Gastrocnemius medialis (tissue), 4 donors: ENCODE results near the gene RABAC1. TPM values are rescaled to one million over a fixed set of nuclear protein-coding genes. Genes with fewer than 3 reads are reported as not detected.
"Not testable (repeated sequence)": the region's sequence is repeated elsewhere in the genome, so short reads cannot be mapped to it uniquely, and the experiment has no call there.

Experiments
- ATAC-seq, 2 donors: fragments of 150-250 bp; one replicate each; pipeline ENCODE4 v1.9.1; 2016
- DNase-seq, 2 donors: peaks; one replicate each; pipeline ENCODE4 v3.0.0-alpha.2; 2019
- H3K27ac ChIP-seq, 4 donors: fragments of 200-600 bp; sonication (generic); 1 replicate in 1 of 4; 2 replicates in 3 of 4; pipeline ENCODE4 v1.5.1; 2016 to 2018; ENCODE audit warnings: mild to moderate bottlenecking in 2 of 4, moderate library complexity in 1 of 4
- H3K27me3 ChIP-seq, 3 donors: fragments of 200-600 bp; sonication (generic) in 2 of 3; 1 replicate in 1 of 3; 2 replicates in 2 of 3; pipeline versions ENCODE4 v1.5.1 to v1.6.0; 2016 to 2019; ENCODE audit warnings: mild to moderate bottlenecking in 1 of 3, moderate library complexity in 1 of 3
- H3K36me3 ChIP-seq, 2 donors: fragments of 200-600 bp; sonication (generic) in 1 of 2; one replicate each; pipeline ENCODE4 v1.5.1; 2017 to 2018
- H3K4me1 ChIP-seq, 2 donors: fragments of 200-600 bp; sonication (generic) in 1 of 2; one replicate each; pipeline ENCODE4 v1.5.1; 2016 to 2017; ENCODE audit warnings: mild to moderate bottlenecking in 2 of 2
- H3K4me3 ChIP-seq, 4 donors: fragments of 200-600 bp; sonication (generic) in 3 of 4; 1 replicate in 1 of 4; 2 replicates in 3 of 4; pipeline ENCODE4 v1.5.1; 2016 to 2019; ENCODE audit warnings: mild to moderate bottlenecking in 2 of 4
- H3K9me3 ChIP-seq, 3 donors: fragments of 200-600 bp; sonication (generic) in 2 of 3; 1 replicate in 1 of 3; 2 replicates in 2 of 3; pipeline ENCODE4 v1.5.1; 2016 to 2019
- POLR2A ChIP-seq, 2 donors: fragments of 450-650 bp; IDR thresholded peaks; one replicate each; pipeline ENCODE4 v1.6.1; 2017; ENCODE audit warnings: antibody characterized with exemption in 2 of 2, mild to moderate bottlenecking in 2 of 2, moderate library complexity in 2 of 2
- in situ Hi-C, 4 donors: fragments of 200-750 bp; cut with MboI; loops; one replicate each; pipeline versions ENCODE4 v1.15.0 to v1.8.0; 2017; ENCODE audit warnings: low sequenced_read_pairs in 4 of 4
- intact Hi-C: fragments of 100-400 bp; cut with DNase I; formaldehyde crosslinking; loops from one replicate; pipeline ENCODE4 v1.15.1; 2023; ENCODE audit warnings: low total_unique reads
- total RNA-seq, 4 donors: library from RNA; depleted of rRNA; stranded (reverse); fragments of >200 nt; gene quantifications; one replicate each; pipeline versions ENCODE4 v1.1.0 to v1.2.3, GENCODE V29; 2016
- TF ChIP-seq, protein P1 (sequence below), 5 experiments: fragments of 450-650 bp in 3 of 5; fragments of 200-600 bp in 2 of 5; sonication (generic) in 2 of 5; IDR thresholded peaks in 4 of 5; conservative IDR thresholded peaks in 1 of 5; 1 replicate in 4 of 5; 2 replicates in 1 of 5; pipeline ENCODE4 v1.5.1; 2016 to 2019; ENCODE audit warnings: antibody characterized with exemption in 5 of 5, mild to moderate bottlenecking in 3 of 5, moderate library complexity in 3 of 5

The RABAC1 gene
- total RNA-seq, 4 donors from 2014 or later = 94.4 to 146 (median 110) TPM

DNA sequence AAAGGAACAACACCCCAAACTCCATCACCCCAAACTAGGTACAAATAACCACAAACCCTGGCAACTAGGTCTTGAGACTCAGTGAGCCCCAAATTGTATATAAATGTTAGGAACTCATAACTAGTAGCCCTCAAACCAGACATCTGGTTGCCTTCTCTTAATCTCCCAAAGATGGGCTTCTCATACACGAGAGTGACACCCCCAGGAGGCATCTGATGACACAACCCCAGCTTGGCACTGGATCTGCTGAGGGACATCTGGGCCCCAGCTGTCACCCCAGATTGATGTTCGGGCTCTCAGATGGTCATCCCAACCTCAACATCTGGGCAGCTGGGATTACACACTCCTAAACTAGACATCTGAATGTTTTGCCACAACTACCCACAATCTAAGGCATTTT, 14.8 kb downstream of the RABAC1 start:
- no peak for ATAC-seq

DNA sequence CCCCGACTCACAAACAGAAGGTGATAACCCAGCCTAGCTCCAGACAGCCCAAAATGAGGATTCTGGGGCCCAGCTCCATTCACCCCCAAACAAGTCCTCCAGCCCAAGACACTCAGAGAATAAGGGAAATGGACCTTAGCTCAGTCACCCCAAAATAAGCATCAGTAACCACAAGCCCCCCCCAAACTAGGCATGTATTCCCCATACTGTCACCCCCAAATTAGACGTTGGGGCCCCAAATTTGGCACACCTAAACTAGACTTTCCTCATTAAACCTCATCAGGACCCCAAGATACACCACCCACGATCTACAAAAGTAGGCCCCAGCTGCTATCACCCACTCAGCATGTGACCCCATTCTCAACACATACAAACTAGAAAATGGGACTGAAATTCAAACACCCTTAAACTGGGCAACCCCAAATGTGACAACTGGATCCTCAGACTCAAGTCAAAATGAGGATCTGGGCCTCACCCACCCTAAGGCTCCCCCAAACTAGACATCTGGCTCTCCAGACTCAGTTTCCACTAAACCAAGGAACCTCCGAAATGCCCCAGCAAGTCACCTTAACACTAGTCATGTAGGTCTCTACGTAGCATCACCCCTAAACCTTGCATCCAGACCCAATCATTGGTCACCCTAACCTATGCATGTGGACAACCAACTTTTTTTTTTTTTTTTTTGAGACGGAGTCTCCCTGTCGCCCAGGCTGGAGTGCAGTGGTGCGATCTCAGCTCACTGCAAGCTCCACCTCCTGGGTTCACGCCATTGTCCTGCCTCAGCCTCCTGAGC, 17.5 kb downstream of the RABAC1 start:
- no peak for TF ChIP-seq POLR2A (IDR thresholded peaks at IDR 0.05)
- TF ChIP-seq, protein P1, sequence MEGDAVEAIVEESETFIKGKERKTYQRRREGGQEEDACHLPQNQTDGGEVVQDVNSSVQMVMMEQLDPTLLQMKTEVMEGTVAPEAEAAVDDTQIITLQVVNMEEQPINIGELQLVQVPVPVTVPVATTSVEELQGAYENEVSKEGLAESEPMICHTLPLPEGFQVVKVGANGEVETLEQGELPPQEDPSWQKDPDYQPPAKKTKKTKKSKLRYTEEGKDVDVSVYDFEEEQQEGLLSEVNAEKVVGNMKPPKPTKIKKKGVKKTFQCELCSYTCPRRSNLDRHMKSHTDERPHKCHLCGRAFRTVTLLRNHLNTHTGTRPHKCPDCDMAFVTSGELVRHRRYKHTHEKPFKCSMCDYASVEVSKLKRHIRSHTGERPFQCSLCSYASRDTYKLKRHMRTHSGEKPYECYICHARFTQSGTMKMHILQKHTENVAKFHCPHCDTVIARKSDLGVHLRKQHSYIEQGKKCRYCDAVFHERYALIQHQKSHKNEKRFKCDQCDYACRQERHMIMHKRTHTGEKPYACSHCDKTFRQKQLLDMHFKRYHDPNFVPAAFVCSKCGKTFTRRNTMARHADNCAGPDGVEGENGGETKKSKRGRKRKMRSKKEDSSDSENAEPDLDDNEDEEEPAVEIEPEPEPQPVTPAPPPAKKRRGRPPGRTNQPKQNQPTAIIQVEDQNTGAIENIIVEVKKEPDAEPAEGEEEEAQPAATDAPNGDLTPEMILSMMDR (IDR thresholded peaks at IDR 0.05 in 4 of 5, conservative IDR thresholded peaks at IDR 0.05 in 1 of 5) = no peak
- intact Hi-C loops = no loop called here
- H3K27me3 ChIP-seq = peaks cover 27 to 33% (median 29%) of the 10 kb centered on the region in 3 donors
- H3K27ac ChIP-seq = no peak overlapping the region
- no peak for DNase-seq
- peaks cover 0 to 8% of the 10 kb centered on the region in 2 donors for H3K4me1 ChIP-seq
- H3K9me3 ChIP-seq = no peaks in the 10 kb centered on the region
- no peaks in the 10 kb centered on the region for H3K36me3 ChIP-seq
- H3K4me3 ChIP-seq = peak overlapping the region in 1 of 4 donors; percentile 50
- no peak for ATAC-seq
- in situ Hi-C loops = loop anchor here in 1 of 4 donors (5.0 kb wide), 1 partner anchor 79 kb away; the partner anchor contains the start of gene RPS19

More for the DNA sequence above, 14.8 kb downstream of the RABAC1 start:
- intact Hi-C loops = no loop called here
- Histone ChIP-seq H3K27me3 (peaks cover 24 to 30% (median 27%) of the 10 kb centered on the region in 3 donors), H3K36me3 (no peaks in the 10 kb centered on the region), H3K4me3 (no peak overlapping the region), H3K4me1 (peaks cover 0 to 8% of the 10 kb centered on the region in 2 donors), H3K27ac (no peak overlapping the region), H3K9me3 (no peaks in the 10 kb centered on the region)
- TF ChIP-seq, protein P1 (IDR thresholded peaks at IDR 0.05 in 4 of 5, conservative IDR thresholded peaks at IDR 0.05 in 1 of 5) = no peak
- no peak for TF ChIP-seq POLR2A (IDR thresholded peaks at IDR 0.05)
- in situ Hi-C loops = loop anchor here in 1 of 4 donors (5.0 kb wide), 1 partner anchor 82 kb away; the partner anchor contains the start of gene RPS19
- DNase-seq = no peak

DNA sequence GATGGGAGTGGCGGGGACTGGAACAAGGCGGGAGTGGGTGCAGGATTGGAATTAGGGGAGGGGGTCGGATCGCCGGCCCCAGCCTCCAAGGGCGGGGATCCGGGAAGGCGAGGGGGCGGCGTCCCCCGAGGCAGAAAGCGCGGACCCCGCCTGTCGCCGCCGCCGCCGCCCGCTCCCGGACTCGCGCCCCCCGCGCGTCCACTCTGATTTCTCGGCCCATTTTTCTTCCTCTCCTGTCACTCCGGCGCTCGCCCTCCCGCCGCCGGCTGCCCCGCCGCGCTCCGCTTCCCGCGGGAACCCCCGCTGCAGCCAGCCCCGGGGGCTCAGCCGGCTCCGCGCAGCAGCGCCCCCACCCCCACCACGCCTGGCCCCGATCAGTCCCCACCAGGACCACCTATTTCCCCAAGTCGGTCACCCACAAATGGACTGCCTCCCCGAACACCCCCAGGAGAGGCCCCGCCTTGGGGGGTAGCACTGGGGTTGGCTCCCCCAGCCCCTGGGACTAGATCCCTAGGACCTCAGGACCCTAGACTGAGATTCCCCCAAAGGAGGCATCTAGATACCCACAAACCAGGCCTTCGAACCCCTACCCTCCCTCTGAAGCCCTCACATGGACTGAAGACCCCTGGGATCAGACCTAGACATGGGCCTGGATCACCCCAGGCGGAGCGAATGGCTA, 18.3 kb downstream of the RABAC1 start:
- ATAC-seq (no peak), DNase-seq (no peak)
- in situ Hi-C loops = loop anchor here in 1 of 4 donors (5.0 kb wide), 1 partner anchor 79 kb away; the partner anchor contains the start of gene RPS19
- H3K27ac ChIP-seq = no peak overlapping the region
- TF ChIP-seq, protein P1 (IDR thresholded peaks at IDR 0.05 in 4 of 5, conservative IDR thresholded peaks at IDR 0.05 in 1 of 5) = no peak
- TF ChIP-seq POLR2A (IDR thresholded peaks at IDR 0.05) = no peak
- H3K27me3 ChIP-seq = peaks cover 34 to 36% (median 34%) of the 10 kb centered on the region in 3 donors
- H3K36me3 ChIP-seq = no peaks in the 10 kb centered on the region
- H3K4me3 ChIP-seq = peak overlapping the region; percentile 25 to 50 (median 38)
- H3K4me1 ChIP-seq = peaks cover 0 to 8% of the 10 kb centered on the region in 2 donors
- intact Hi-C loops = no loop called here
- no peaks in the 10 kb centered on the region for H3K9me3 ChIP-seq

DNA sequence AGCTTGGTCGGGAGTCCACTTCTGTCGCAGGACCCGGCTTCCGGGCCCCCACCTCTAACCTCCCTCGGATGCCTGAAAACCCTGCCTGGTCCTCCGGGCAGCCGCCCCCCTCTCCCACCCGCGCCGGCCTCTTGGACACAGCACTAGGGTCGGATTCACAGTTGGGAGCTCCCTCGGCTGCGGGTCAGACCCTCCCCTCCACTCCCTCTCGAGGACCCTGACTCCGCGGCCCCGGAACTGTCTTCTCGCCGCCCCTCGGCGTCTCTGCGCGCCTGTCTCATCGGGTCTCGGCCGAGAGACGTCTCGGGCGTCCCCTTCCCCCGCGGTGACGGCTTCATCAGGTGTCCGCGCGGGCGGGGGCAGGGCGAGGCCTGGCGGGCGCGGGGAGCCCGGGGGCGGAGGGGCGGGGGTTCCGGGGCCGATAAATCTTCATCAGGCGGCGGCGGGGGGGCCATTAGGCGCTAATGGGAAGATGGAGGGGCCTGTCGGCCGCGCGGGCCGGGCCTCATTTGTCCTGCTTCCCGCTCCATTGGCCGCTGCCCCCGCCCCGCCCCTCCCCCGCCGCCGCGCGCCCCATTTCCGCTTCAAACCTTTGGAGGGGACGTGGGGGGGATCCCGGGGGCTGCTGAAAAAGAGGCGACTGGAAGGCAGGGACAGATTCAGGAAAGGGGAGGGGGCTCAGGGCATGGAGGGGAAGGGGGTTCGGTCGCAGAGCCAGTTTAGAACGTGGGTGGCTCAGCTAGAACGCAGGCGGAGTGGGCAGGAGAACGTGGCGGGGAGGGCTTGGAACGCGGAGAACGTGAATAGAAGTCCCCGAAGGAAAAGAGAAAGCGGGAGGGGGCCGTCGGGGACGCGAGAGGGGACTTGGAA, 19.0 kb downstream of the RABAC1 start:
- Histone ChIP-seq H3K4me3 (peak overlapping the region; percentile 25 to 50 (median 38)), H3K4me1 (peaks cover 0 to 8% of the 10 kb centered on the region in 2 donors), H3K27me3 (peaks cover 41 to 42% (median 41%) of the 10 kb centered on the region in 3 donors), H3K27ac (no peak overlapping the region), H3K36me3 (no peaks in the 10 kb centered on the region), H3K9me3 (no peaks in the 10 kb centered on the region)
- intact Hi-C loops = no loop called here
- TF ChIP-seq, protein P1 (IDR thresholded peaks at IDR 0.05 in 4 of 5, conservative IDR thresholded peaks at IDR 0.05 in 1 of 5) = no peak
- no peak for TF ChIP-seq POLR2A (IDR thresholded peaks at IDR 0.05)
- in situ Hi-C loops = loop anchor here in 1 of 4 donors (5.0 kb wide), 1 partner anchor 78 kb away; the partner anchor contains the start of gene RPS19
- DNase-seq (no peak), ATAC-seq (no peak)

DNA sequence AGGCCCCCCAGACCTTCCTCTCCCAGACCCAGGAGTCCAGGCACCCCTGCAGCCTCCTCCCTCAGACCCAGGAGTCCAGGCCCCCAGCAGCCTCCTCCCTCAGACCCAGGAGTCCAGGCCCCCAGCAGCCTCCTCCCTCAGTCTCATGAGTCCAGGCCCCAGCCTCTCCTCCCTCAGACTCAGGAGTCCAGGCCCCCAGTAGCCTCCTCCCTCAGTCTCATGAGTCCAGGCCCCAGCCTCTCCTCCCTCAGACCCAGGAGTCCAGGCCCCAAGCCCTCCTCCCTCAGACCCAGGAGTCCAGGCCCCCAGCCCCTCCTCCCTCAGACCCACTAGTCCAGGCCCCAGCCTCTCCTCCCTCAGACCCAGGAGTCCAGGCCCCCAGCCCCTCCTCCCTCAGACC, 19.9 kb downstream of the RABAC1 start:
- H3K36me3 ChIP-seq, intact Hi-C loops, H3K4me1 ChIP-seq, H3K27ac ChIP-seq, H3K4me3 ChIP-seq, DNase-seq, in situ Hi-C loops, H3K9me3 ChIP-seq, ATAC-seq: not testable (repeated sequence)
- peaks cover 46 to 49% (median 47%) of the 10 kb centered on the region in 3 donors for H3K27me3 ChIP-seq
